ENCODE measurements around the gene ZCCHC7.

ZCCHC7 gene

GRCh38 chr9:37339923-37340322 is 219.5 kb downstream of the ZCCHC7 start:
- no peak for TF ChIP-seq CTCF (conservative IDR thresholded peaks at IDR 0.05; ENCODE audit: low read depth, low read length)
- Histone ChIP-seq H3K9ac (no peak overlapping the region), H3K27me3 (ENCODE audit: insufficient read depth, low read depth) (no peaks in the 10 kb centered on the region), H3K4me3 (IDR thresholded peaks at IDR 0.05; ENCODE audit: insufficient read depth, low read depth, low read length) (no peak overlapping the region), H3K4me2 (no peak overlapping the region), H3K27ac (no peak overlapping the region), H2AFZ (ENCODE audit: low read depth) (no peak overlapping the region), H3K79me2 (ENCODE audit: insufficient read depth, low read depth) (no peaks in the 10 kb centered on the region), H3K36me3 (ENCODE audit: insufficient read depth) (no peaks in the 10 kb centered on the region), H3K4me1 (ENCODE audit: low read depth, poor library complexity, severe bottlenecking) (no peaks in the 10 kb centered on the region), H4K20me1 (ENCODE audit: insufficient read depth) (no peaks in the 10 kb centered on the region)

GRCh38 chr9:37340961-37341360 is 220.6 kb downstream of the ZCCHC7 start:
- Histone ChIP-seq H3K4me1 (ENCODE audit: low read depth, poor library complexity, severe bottlenecking) (no peaks in the 10 kb centered on the region), H3K27me3 (ENCODE audit: insufficient read depth, low read depth) (no peaks in the 10 kb centered on the region), H3K79me2 (ENCODE audit: insufficient read depth, low read depth) (no peaks in the 10 kb centered on the region), H3K4me2 (no peak overlapping the region), H3K9ac (no peak overlapping the region), H2AFZ (ENCODE audit: low read depth) (no peak overlapping the region), H3K27ac (no peak overlapping the region), H4K20me1 (ENCODE audit: insufficient read depth) (no peaks in the 10 kb centered on the region), H3K36me3 (ENCODE audit: insufficient read depth) (no peaks in the 10 kb centered on the region), H3K4me3 (IDR thresholded peaks at IDR 0.05; ENCODE audit: insufficient read depth, low read depth, low read length) (no peak overlapping the region)
- TF ChIP-seq CTCF (conservative IDR thresholded peaks at IDR 0.05; ENCODE audit: low read depth, low read length), result no peak

GRCh38 chr9:37341704-37342103 is 221.3 kb downstream of the ZCCHC7 start:
- H3K4me3 ChIP-seq (IDR thresholded peaks at IDR 0.05; ENCODE audit: insufficient read depth, low read depth, low read length), result no peak overlapping the region
- H3K36me3 ChIP-seq (ENCODE audit: insufficient read depth), result no peaks in the 10 kb centered on the region
- no peak overlapping the region for H3K4me2 ChIP-seq
- no peaks in the 10 kb centered on the region for H3K79me2 ChIP-seq (ENCODE audit: insufficient read depth, low read depth)
- H3K4me1 ChIP-seq (ENCODE audit: low read depth, poor library complexity, severe bottlenecking), result no peaks in the 10 kb centered on the region
- H3K27ac ChIP-seq, result no peak overlapping the region
- no peak overlapping the region for H3K9ac ChIP-seq
- H4K20me1 ChIP-seq (ENCODE audit: insufficient read depth), result no peaks in the 10 kb centered on the region
- H2AFZ ChIP-seq (ENCODE audit: low read depth), result no peak overlapping the region
- no peak for TF ChIP-seq CTCF (conservative IDR thresholded peaks at IDR 0.05; ENCODE audit: low read depth, low read length)
- H3K27me3 ChIP-seq (ENCODE audit: insufficient read depth, low read depth), result no peaks in the 10 kb centered on the region

GRCh38 chr9:37342493-37342892 is 222.1 kb downstream of the ZCCHC7 start:
- no peaks in the 10 kb centered on the region for H4K20me1 ChIP-seq (ENCODE audit: insufficient read depth)
- H3K4me3 ChIP-seq (IDR thresholded peaks at IDR 0.05; ENCODE audit: insufficient read depth, low read depth, low read length), result no peak overlapping the region
- H2AFZ ChIP-seq (ENCODE audit: low read depth), result no peak overlapping the region
- no peak overlapping the region for H3K27ac ChIP-seq
- H3K27me3 ChIP-seq (ENCODE audit: insufficient read depth, low read depth), result no peaks in the 10 kb centered on the region
- no peak overlapping the region for H3K9ac ChIP-seq
- H3K36me3 ChIP-seq (ENCODE audit: insufficient read depth), result no peaks in the 10 kb centered on the region
- H3K4me1 ChIP-seq (ENCODE audit: low read depth, poor library complexity, severe bottlenecking), result no peaks in the 10 kb centered on the region
- no peak overlapping the region for H3K4me2 ChIP-seq
- TF ChIP-seq CTCF (conservative IDR thresholded peaks at IDR 0.05; ENCODE audit: low read depth, low read length), result no peak
- H3K79me2 ChIP-seq (ENCODE audit: insufficient read depth, low read depth), result no peaks in the 10 kb centered on the region

- Histone ChIP-seq H3K9ac (no peak overlapping the region), H3K27ac (no peak overlapping the region)
Observed at GRCh38 chr9:37342895-37343294, 222.5 kb downstream of the ZCCHC7 start.

More at GRCh38 chr9:37342895-37343294, 222.5 kb downstream of the ZCCHC7 start:
- no peaks in the 10 kb centered on the region for H3K36me3 ChIP-seq (ENCODE audit: insufficient read depth)
- no peak overlapping the region for H2AFZ ChIP-seq (ENCODE audit: low read depth)
- H3K27me3 ChIP-seq (ENCODE audit: insufficient read depth, low read depth), result no peaks in the 10 kb centered on the region
- H3K4me1 ChIP-seq (ENCODE audit: low read depth, poor library complexity, severe bottlenecking), result no peaks in the 10 kb centered on the region
- no peak for TF ChIP-seq CTCF (conservative IDR thresholded peaks at IDR 0.05; ENCODE audit: low read depth, low read length)
- H4K20me1 ChIP-seq (ENCODE audit: insufficient read depth), result no peaks in the 10 kb centered on the region
- no peak overlapping the region for H3K4me3 ChIP-seq (IDR thresholded peaks at IDR 0.05; ENCODE audit: insufficient read depth, low read depth, low read length)
- no peaks in the 10 kb centered on the region for H3K79me2 ChIP-seq (ENCODE audit: insufficient read depth, low read depth)
- no peak overlapping the region for H3K4me2 ChIP-seq
